Measurements from ENCODE around the gene MEMO1. TPM values are rescaled to one million over a fixed set of nuclear protein-coding genes. Genes with fewer than 3 reads are reported as not detected.

Gene MEMO1
- total and polyA plus RNA-seq, 9 of the 15 experiments (the other 6 are each of a cell fraction or from before 2014, with no cell fraction given) = 22.1 to 87.7 (median 61.2) TPM

DNA sequence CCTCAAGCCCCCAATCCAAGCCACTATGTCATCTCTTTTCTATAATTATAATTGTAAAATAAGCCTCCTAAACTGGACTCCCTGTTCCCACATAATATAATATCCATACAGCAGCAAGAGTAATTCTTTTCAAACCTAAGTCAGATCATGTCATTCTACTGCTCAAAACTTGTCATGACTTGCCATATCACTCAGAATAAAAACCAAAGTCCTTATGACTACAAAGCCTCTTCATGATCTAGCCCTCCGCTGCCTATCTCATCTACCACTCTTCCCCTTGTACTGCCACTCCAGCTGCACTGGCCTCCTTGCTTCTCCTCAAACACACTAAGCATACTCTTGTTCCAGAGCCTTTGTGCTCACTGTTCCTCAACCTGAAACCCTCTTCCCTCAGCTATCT is 69.9 kb downstream of the MEMO1 start:
- ChIA-PET CTCF (ENCODE audit: low intra/inter-chr PET ratio) (no interaction called here), POLR2A (interaction anchor here (1.1 kb wide), 1 partner anchor 10 kb away, joined by 4 read pairs; no protein-coding TSS in a partner anchor)
- TF ChIP-seq ZNF57 (CRISPR knock-in tag; IDR thresholded peaks at IDR 0.05) = no peak
- TF ChIP-seq TAF9B (IDR thresholded peaks at IDR 0.05; ENCODE audit: partially characterized antibody) = no peak
- no peak for TF ChIP-seq ELF4 (CRISPR knock-in tag; IDR thresholded peaks at IDR 0.05)
- 94% methylated on average over 1 of the region's 1 CpG for WGBS (ENCODE audit: insufficient coverage, low coverage, missing lambda C conversion rate)
- peaks cover 25% of the 10 kb centered on the region; the same call in 2 of the 3 replicates for H3K36me3 ChIP-seq (ENCODE audit: control insufficient read depth, insufficient read depth, low read length)
- no TSS peak for BruUV-seq (replicated peaks)
- peaks cover 53% of the 10 kb centered on the region for H3K79me2 ChIP-seq (ENCODE audit: control insufficient read depth, insufficient read depth, low read length)
- no peak overlapping the region for H2AFZ ChIP-seq (ENCODE audit: low read depth, low read length)
- H3K4me3 ChIP-seq = no peak overlapping the region
- peaks cover 0 to 14% of the 10 kb centered on the region in 2 experiments; a peak in 3 of 5 replicates for H3K4me1 ChIP-seq (replicated peaks in 1 of 2; ENCODE audit: control insufficient read depth in 2 of 2, insufficient read depth in 2 of 2, low read length in 2 of 2)
- ATAC-seq (no peak), DNase-seq (ENCODE audit: extremely low read depth in 1 of 4, low spot score in 3 of 4) (no peak), FAIRE-seq (no peak)
- no peak overlapping the region for H3K27ac ChIP-seq (ENCODE audit: extremely low read depth, low read depth, low read length)
- in situ Hi-C loops (cut with MboI) = no loop called here
- intact Hi-C loops (cut with micrococcal nuclease) = no loop called here
- H3K9me3 ChIP-seq (replicated peaks; ENCODE audit: control insufficient read depth, insufficient read depth, low read depth, low read length) = no peaks in the 10 kb centered on the region
- H3K4me2 ChIP-seq (ENCODE audit: insufficient read depth, low read length) = no peak overlapping the region
- H3K27me3 ChIP-seq (ENCODE audit: control insufficient read depth in 2 of 2, insufficient read depth in 2 of 2, low read length in 2 of 2) = no peaks in the 10 kb centered on the region
- H3K9me1 ChIP-seq (ENCODE audit: control insufficient read depth, insufficient read depth, low read length) = no peaks in the 10 kb centered on the region
- H4K20me1 ChIP-seq (replicated peaks; ENCODE audit: control insufficient read depth, insufficient read depth, low read length) = peaks cover 4% of the 10 kb centered on the region; the same call in 1 of the 2 replicates
- no peak overlapping the region for H3K9ac ChIP-seq (ENCODE audit: insufficient read depth in 1 of 2, low read depth in 2 of 2, low read length in 2 of 2)

DNA sequence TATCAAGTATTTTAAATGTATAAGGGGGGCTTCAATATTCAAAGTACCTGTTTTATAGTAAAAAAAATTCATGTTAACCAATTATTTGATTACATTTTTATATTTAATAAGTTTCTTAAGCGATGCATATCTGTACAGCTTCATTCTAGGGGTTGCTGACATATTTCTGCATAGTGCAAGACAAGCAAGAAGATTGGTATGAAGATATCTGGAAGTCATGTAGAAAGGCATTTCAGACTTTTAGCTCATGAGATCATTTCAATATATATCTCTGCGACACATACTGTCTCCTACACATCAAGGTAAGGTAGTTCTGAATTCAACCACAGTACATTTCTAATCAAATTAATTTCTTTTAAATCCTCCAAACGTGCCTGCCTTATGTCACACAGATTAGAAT is 73.1 kb downstream of the MEMO1 start:
- POLR2A ChIA-PET = interaction anchor here (1.1 kb wide), 2 partner anchors 15 to 71 kb away, joined by 3 read pairs; no protein-coding TSS in a partner anchor
- peaks cover 48% of the 10 kb centered on the region for H3K79me2 ChIP-seq (ENCODE audit: control insufficient read depth, insufficient read depth, low read length)
- no peak for ATAC-seq

More for the DNA sequence above, 73.1 kb downstream of the MEMO1 start:
- intact Hi-C loops (cut with micrococcal nuclease) (no loop called here), in situ Hi-C loops (cut with MboI) (no loop called here)
- Histone ChIP-seq H3K4me3 (no peak overlapping the region), H3K9me3 (replicated peaks; ENCODE audit: control insufficient read depth, insufficient read depth, low read depth, low read length) (no peaks in the 10 kb centered on the region), H3K9ac (ENCODE audit: insufficient read depth in 1 of 2, low read depth in 2 of 2, low read length in 2 of 2) (no peak overlapping the region), H3K36me3 (ENCODE audit: control insufficient read depth, insufficient read depth, low read length) (peaks cover 18% of the 10 kb centered on the region; the same call in 2 of the 3 replicates), H3K27ac (ENCODE audit: extremely low read depth, low read depth, low read length) (no peak overlapping the region), H3K9me1 (ENCODE audit: control insufficient read depth, insufficient read depth, low read length) (no peaks in the 10 kb centered on the region), H2AFZ (ENCODE audit: low read depth, low read length) (no peak overlapping the region), H3K4me1 (replicated peaks in 1 of 2; ENCODE audit: control insufficient read depth in 2 of 2, insufficient read depth in 2 of 2, low read length in 2 of 2) (no peaks in the 10 kb centered on the region), H3K4me2 (ENCODE audit: insufficient read depth, low read length) (no peak overlapping the region), H3K27me3 (ENCODE audit: control insufficient read depth in 2 of 2, insufficient read depth in 2 of 2, low read length in 2 of 2) (no peaks in the 10 kb centered on the region), H4K20me1 (replicated peaks; ENCODE audit: control insufficient read depth, insufficient read depth, low read length) (no peaks in the 10 kb centered on the region)
- 93% methylated on average over 3 of the region's 3 CpGs for WGBS (ENCODE audit: insufficient coverage, low coverage, missing lambda C conversion rate)
- no peak for TF ChIP-seq ZNF311 (CRISPR knock-in tag; IDR thresholded peaks at IDR 0.05)
- no peak for FAIRE-seq
- CTCF ChIA-PET (ENCODE audit: low intra/inter-chr PET ratio) = no interaction called here
- no peak for DNase-seq (ENCODE audit: extremely low read depth in 1 of 4, low spot score in 3 of 4)
- no TSS peak for BruUV-seq (replicated peaks)
